Activated effector memory CD4-positive, alpha-beta T cell treated with Interleukin-2 at 50 U/mL for 16 hours (primary cell): ENCODE results near the gene SMARCAL1.
"Not testable (repeated sequence)": the region's sequence is repeated elsewhere in the genome, so short reads cannot be mapped to it uniquely, and the experiment has no call there.

Source experiments
- DNase-seq: peaks from one replicate; pipeline ENCODE4 v3.0.0-alpha.2; 2020

The SMARCAL1 gene

GRCh38 chr2:216503159-216503629 lies 90.9 kb downstream of the SMARCAL1 start:
- DNase-seq: no peak

- no peak for DNase-seq
Observed at GRCh38 chr2:216503697-216504375, 91.6 kb downstream of the SMARCAL1 start.

- no peak for DNase-seq
Observed at GRCh38 chr2:216504376-216504762, 92.1 kb downstream of the SMARCAL1 start.

- DNase-seq: no peak
Observed at GRCh38 chr2:216505133-216506106, 93.1 kb downstream of the SMARCAL1 start.

- DNase-seq: no peak
Observed at GRCh38 chr2:216507220-216508160, 95.2 kb downstream of the SMARCAL1 start.

GRCh38 chr2:216508229-216508628 lies 95.9 kb downstream of the SMARCAL1 start:
- DNase-seq: no peak

- no peak for DNase-seq
Observed at GRCh38 chr2:216516730-216517350, 104.6 kb downstream of the SMARCAL1 start.

- no peak for DNase-seq
Observed at GRCh38 chr2:216517447-216518225, 105.4 kb downstream of the SMARCAL1 start.

- not testable (repeated sequence) for DNase-seq
Observed at GRCh38 chr2:216518566-216519119, 106.4 kb downstream of the SMARCAL1 start.

- DNase-seq: no peak
Observed at GRCh38 chr2:216519154-216519762, 107.0 kb downstream of the SMARCAL1 start.

GRCh38 chr2:216520112-216520511 lies 107.8 kb downstream of the SMARCAL1 start:
- DNase-seq: no peak

GRCh38 chr2:216522892-216523502 lies 110.7 kb downstream of the SMARCAL1 start:
- no peak for DNase-seq

- no peak for DNase-seq
Observed at GRCh38 chr2:216525972-216526371, 113.7 kb downstream of the SMARCAL1 start.

GRCh38 chr2:216526939-216527338 lies 114.7 kb downstream of the SMARCAL1 start:
- DNase-seq: no peak

- DNase-seq: no peak
Observed at GRCh38 chr2:216527600-216527999, 115.3 kb downstream of the SMARCAL1 start.

- DNase-seq: no peak
Observed at GRCh38 chr2:216532562-216532961, 120.3 kb downstream of the SMARCAL1 start.
